Activated CD8-positive, alpha-beta memory T cell treated with anti-CD3 and anti-CD28 coated beads, Interleukin-2, amount 50 U/mL, for 4 hours (primary cell): Measurements from ENCODE around the gene MED14.
"Not testable (repeated sequence)": the region's sequence is repeated elsewhere in the genome, so short reads cannot be mapped to it uniquely, and the experiment has no call there.

ENCODE experiments used
- DNase-seq: peaks from one replicate; pipeline ENCODE4 v3.0.0-alpha.2; 2020

Gene MED14

DNA sequence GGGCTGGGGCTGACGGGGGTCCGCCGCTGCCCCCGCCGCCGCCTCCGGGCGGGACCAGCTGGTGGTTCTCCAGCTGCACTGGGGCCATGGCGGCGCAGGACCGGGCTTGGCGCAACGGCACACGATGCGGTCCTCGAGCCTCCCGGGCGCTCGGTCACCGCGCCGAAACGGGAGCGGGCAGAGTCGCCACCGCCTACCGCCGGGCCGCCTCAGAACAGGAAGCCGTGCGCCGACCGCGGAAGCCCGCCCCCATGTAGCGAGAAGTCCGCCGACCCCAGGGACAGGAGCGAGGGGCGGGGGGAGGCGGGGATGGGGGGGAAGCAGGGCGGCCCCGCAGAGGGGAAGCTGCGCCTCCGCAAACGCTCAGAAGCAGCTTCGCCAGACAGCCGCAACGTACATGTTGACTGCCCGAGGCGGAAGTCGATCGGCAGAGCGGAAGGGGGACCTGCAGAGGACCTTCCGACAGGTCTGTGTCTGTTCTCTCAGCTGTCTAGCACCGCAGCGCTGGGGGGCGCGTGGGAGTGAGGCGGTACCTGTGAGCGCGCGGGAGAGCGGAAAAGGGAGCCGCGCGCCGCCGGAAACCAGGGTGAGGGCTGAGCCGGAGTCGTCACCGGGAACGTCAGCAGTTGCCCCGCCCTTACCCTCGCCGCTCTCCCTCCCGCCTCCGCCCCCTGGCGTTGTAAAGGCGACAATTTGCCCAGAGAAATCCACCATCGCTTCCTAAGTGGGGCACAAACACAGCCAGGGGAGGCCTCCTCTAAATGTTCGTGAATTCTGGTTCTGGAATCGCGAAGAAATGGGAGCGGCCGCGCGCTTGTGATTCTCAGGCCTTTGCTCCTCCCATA is at the start of gene MED14:
Gene MED14 (minus strand): TSS at position 218 of the 845 bp plus-strand sequence. CDS start 130 bp downstream, at position 88.
- DNase-seq, result peak; percentile 96

DNA sequence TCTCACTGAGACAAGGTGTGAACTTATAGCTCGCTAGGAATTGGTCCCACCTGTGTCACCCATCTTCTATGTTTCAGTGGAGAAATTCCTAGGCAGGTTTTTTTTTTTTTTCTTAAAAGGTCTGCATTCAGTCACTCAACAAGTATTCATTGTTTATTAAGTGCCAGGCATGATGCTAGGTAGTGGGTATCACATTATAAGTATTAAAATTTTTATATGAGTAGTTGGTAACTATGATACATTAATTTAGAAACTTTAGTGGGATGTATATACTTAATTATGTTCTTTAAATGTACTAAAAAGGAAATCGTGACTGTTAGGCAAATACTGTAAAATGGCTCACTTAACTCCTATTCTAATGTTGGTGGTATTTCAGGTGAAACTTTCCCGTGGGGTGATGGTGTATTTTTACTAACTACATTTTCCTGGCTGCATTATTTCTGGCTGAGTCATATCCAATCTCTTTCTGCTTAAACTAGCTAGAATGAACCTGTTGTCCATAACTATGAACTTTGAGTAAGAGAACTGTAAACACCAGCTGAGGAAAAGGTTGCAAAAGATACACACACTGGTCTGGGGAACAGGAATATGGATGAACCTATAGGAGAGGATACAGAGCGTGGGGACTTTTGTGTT is 49.3 kb upstream of the MED14 start:
- DNase-seq, result no peak

DNA sequence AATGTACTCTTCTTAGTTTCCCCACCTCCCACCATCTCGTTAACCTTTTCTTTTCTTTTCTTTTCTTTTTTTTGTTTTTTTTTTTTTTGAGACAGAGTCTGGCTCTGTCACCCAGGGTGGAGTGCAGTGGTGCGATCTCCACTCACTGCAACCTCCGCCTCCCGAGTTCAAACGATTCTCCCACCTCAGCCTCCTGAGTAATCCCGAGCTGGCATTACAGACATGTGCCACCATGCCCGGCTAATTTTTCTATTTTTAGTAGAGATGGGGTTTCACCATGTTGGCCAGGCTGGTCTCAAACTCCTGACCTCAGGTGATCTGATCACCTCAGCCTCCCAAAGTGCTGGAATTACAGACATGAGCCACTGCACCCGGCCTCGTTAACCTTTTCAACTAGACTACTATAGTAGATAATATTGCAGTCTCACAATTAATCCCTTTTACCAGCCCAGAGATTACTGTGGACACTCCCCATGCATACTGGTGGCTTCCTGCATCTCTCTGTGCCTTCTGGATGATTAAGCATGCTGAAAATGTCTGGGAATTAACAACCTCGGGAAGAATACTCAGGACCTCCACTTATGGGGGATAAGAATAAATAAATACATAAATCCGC is 47.4 kb upstream of the MED14 start:
- not testable (repeated sequence) for DNase-seq

DNA sequence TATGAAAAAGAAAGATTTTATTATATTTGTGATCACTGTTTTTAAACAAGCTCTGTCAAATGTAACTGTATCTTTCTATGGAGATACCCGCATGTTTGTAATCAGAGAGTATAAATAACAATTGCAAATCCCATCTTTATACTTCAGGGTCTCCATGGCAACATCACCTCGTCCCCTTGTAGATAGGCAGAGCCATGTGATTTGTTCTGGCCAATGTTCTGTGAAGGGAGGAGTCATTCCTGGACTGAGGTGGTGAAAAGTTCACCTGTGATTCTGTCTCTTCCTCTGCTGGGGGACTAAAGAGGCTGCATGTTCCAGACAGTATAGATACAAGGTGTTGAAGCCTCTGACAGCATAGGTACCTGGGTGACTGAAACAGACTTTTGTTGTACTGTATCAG is 45.6 kb upstream of the MED14 start:
- DNase-seq, result no peak

DNA sequence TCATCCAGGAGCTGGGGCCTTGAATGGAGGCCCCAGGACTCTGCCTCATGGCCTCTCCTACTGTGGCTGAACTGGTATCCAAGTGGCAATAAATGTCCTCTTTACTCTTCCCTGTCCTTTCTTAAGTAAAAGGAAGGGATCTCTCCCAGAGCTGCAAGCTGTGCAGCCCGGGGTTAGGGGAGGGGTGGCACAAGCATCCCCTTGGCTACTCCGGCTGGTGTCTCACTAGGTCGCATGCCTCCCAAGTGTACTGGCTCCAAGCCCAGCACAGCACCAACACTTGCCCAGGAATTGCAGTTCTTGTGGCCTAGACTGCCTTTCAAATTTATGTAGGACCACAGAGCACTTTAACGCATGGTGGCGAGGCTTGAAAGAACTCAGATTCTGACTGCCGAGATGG is 44.7 kb upstream of the MED14 start:
- no peak for DNase-seq

DNA sequence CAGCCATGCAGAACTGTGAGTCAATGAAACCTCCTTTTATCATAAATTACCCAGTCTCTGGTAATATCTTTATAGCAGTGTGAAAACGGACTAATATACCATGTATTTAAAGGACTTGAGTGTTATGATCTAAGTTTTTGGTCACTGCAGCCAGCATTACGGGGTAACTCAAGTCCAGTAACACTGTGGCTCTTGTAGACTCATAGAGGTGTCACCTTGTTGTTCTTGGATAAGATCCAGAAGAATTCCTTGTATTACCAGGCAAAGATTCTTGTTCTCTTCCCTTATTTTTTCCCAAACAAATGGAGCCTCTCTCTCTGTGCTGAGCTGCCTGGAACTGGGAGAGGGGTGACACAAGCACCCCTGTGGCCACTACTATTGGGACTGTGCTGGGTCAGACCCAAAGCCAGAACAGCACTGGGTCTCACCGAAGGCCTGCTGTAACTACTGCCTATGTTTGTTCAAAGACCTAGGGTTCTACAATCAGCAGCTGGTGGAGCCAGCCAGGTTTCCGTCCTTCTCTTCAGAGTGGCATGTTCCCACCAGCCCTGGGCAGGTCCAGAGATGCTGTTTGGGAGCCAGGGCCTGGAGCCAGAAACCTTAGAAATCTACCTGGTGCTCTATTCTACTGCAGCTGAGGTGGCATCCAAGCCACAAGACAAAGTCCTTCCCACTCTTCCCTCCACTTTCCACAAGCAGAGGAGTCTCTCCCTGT is 43.7 kb upstream of the MED14 start:
- DNase-seq, result no peak

DNA sequence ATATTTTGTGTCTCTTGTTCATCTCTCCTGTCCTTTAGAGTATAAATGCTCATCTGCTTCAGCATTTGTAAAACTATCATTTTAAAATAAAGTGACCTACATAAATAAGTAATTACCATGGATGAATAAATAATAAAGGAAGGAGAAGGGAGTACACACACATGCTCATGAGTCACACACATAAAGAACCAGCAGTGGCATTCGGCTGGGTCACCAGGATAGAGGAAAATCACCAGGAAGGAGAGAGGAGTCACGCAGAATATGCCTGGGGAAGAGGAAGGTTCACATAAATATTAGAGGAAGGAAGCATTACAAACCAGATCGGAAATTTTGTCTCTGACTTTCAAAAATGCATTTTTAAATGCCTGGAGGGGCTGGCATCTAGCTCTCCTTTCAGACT is 38.5 kb upstream of the MED14 start:
- DNase-seq, result no peak

DNA sequence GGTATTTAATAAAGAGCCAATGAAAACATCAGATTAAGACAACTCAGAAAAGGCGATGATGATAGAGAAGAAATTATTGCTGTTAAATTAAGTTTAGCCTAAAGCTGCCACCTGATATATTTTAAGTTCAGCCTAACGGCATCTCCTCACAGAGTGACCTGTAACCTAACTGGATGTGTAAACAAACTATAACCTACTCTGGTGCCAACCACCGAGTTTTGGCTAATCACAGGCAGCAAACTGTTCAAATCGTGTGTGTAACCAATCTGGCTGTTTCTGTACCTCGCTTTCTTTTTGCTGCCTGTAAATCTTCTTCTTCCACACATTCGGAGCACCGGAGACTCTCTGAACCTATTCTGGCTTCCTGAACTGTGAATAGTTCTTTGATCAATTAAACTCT is 37.8 kb upstream of the MED14 start:
- no peak for DNase-seq

DNA sequence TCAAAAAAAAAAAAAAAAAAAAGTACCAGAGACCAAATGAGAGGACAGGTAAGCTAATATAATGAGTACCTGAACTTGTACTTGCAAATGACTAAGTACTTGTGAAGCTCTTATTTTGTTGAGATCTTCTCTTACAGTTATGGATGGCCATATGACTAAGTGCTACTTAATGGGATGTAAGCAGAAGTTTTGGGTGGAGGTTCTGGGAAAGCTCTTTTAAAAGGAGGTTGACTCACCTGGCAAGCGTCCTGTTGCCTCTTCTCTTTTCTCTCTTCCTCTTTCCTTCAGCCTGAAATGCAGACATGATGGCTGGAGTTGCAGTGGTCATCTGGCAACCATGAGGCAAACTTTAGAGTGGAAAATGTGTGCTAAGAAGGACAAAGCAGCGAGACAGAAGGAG is 36.9 kb upstream of the MED14 start:
- DNase-seq, result no peak

DNA sequence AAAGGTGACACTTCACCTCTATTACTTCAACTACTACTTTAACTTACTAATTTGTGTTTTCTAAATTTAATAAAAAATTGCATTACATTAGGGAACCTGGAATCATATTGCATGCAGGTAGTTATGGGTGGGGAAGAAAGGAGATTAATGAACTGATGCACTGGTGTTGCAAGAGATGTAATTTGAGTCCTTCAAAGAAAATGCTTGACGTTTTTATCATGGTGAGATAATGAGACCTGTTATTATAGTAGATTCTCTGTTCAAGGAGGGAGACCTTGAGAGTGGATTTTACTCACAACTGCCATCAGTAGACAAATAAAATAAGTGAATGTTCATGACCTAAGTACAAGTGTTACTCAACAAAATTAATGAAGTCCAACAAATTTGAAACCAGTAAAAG is 26.4 kb upstream of the MED14 start:
- no peak for DNase-seq

DNA sequence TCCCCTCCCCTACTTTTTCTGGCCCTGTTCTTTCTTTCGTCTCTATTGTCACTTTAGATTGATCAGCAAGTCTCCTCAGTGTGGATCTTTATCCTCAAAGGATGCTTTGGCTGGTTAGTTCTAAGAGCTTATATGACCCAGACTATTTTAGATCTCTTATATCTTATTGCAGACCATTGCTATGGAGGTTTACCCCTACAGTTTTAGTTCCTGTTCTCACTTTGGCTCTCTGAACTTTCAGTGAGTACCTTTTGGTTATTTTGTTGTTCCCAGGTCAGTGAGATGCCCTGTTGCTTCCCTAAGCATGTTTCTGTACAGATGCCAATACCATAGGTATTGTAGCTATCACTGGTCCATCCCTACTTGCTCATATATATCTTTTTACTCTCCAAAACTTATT is 24.0 kb upstream of the MED14 start:
- DNase-seq, result no peak

DNA sequence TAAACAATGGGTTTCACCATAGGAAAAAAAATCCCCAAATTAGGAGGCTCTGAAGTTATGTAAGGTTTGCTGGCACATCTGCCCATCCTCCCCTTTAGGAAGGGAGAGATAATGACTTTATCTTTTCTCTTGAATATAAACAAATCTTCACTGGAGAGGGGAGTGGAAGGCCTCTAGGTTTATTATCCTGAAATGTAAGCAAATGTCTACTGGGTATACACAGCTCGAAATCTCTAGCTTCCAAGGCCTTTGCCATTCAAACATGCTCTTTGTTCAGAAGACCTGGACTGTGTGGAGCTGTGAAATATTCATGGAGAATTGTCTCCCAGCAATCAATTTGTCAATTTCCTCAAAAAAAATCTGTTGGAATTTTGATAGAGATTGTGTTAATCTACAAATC is 21.7 kb upstream of the MED14 start:
- no peak for DNase-seq

DNA sequence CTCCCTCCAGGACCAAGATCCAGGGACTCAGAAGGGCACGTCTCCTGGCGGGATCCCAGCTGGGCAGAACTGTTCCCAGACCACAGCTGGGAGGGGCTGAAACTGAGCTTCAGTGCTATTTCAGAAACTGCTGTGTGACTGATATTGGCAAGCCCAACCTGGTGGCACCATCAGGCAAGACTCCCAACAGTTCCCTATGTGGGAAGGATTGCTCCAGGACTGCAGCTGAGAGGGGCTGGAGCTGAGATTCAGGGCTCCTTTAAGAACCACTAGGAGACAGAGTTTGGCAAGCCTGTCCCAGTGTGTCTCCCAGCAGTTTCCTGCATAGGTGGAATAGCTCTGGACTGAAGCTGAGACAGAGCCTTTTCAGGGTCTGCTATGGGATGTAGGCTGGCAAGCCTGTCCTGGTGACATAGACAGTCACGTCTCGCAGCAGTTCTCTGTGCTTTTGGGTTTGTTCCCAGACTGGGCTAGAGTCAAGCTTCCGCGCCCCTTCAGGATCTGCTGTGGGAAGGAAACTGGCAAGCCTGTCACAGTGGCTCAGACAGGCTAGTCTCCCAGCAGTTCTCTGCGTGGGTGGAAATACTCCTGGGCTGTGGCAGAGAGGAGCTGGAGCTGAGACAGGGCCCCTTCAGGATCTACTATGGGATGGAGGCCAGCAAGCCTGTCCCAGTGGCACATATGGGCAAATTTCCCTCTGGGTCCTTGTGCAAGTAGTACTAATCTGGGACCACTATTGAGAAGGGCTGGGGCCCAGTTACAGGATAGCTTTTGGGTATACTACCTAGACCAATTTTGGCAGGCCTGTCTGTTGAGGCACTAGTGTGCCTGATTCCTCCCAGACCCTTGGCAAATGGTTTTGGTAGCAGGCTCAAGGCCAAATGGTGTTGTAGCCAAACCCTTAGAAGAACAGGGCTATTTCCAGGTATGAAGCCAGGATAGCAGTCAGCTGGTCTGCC is 20.2 kb upstream of the MED14 start:
- no peak for DNase-seq

DNA sequence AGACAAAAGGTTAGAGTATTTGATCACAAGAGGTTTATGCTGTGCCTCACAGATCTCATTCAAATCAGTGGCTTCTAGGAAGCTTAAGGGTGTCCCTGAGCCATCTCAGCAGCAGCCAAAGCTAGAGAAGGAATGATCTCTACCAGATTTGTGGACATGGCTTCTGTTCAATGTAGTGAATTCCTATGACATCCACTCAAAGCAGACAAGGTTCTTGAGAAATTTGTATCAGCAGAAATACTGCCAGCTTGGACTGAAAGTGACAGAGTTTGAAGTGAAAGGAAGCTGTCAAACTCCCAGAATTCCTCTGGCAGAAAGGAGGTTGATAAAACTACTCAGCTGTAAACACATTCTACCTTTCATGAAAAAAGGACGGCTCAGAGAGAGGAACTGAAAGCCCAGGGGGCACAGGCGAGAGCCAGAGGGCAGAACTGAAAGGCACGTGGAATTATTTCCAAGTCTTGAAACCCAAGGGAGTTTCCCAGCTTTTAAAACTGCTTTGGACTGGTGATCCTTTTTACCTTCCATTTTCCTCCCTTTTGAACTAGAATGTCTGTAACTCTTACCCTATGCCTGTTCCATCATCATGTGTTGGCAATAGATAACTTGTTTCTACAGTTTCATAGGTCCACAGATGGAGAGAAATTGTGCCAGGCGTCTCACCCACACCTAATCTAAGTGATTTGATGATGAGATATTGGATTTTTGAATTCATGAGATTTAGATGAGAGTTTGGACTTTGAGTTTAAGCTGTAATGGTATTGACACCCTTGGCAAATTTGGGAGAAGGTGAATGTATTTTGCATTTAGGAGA is 14.5 kb upstream of the MED14 start:
- no peak for DNase-seq

DNA sequence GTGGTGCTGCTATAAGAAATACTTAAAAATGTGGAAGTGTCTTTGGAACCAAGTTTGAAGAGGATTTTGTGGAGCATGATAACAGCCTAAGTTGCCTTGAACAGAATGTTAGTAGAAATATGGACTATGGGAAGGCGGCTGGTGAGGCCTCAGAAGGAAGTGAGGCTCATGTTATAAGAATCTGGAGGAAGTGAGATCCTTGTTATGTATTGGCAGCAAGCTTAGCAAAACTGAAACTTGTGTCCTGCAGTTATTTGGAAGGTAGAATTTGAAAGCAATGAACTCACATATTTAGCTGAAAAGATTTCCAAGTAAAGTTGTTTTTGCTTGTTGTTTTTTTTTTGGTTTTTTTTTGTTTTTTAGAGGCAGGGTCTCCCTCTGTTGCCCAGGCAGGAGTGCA is 13.6 kb upstream of the MED14 start:
- no peak for DNase-seq

DNA sequence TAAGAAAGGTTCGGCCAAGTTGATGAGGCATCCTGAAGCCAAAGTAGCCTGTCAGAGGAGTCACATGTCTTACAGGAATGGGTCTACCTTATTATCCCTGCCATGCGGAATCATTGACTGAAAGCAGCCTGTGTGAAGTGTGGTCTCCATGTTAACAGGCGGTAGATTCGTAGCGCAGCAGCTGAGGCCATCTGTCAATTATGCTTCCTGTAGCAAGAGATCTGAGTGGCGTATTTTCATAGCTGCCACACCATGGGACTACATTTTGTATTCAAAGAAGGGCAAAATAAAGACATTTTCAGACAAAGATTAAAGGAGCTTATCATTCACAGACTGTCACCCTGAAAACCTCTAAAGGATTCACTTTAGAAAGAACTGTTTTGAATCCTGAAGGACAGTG is 11.2 kb upstream of the MED14 start:
- DNase-seq, result no peak

DNA sequence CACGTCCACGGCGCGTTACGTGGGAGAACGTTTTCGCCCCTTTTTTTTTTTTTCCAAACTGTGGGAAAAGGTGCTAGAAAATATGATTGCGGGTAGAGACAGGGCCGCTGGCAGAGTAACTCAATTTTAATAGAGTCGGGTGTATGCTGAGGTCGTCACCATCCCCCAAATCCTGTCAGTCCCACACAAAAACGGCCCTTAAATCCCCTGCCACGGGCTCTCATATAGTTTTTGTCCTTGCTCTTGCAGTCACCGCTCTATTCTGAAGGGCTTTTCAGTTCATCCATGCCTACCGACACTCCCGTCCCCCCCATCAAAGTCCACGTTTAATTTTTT is 796 bp upstream of the MED14 start:
- DNase-seq, result no peak

DNA sequence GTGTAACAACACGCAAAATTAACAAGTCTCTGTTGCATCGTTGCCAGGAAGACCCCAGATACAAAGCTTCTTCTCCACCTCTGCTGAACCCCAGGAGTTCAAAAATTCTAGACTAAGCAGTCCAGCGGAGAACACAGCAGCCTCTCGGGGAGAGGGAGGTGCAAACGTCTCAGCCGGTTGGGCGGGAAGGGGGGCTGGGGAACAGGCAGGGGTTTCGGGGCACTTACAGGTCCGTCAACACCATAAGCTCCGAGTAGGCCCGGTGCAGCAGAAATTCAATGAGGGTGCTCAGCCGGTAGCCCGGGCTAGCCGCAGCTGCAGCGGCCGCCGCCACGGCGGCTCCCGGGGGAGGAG is 394 bp downstream of the MED14 start:
- no peak for DNase-seq

DNA sequence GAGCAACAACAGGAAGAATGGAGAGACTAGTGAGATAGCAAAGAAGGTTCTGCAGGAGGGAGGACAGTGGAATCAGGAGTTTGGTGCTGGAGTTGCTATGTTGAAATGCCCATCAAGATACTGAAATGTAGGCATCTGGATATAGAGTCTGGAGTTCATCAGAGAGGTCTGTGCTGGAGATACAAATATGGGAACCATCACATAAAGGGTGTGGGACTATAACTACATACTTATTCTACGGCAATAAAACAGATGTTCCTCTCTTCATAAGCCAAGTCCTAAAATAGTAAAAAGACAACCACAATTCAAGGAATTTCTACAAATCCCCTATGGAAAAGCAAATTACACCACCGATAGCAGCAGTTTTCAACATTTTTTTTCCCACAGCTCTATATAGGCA is 1.6 kb downstream of the MED14 start:
- no peak for DNase-seq

DNA sequence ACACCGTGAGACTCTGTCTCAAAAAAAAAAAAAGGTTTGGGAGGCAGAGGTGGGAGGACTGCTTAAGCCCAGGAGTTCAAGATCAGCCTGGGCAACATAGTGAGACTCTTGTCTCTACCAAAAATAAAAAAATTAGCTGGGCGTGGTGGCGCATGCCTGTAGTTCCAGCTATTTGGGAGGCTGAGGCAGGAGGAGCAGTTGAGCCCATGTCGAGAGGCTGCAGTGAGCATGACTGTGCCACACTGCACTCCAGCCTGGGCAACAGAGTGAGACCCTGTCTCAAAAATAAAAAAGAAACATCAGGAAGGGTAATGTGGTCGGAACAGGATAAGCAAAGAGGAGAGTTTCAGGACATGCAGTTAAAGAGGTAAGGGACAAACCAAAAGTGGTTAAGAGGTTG is 2.8 kb downstream of the MED14 start:
- DNase-seq, result not testable (repeated sequence)
